HG03439 (cell line): ENCODE data around the gene TAF3.
"Not testable (repeated sequence)": the region's sequence is repeated elsewhere in the genome, so short reads cannot be mapped to it uniquely, and the experiment has no call there.

Experiments
- ATAC-seq: cut with Tn5 transposase; IDR thresholded peaks from one replicate; pipeline ENCODE4 v1.9.1; 2021; ENCODE audit warnings: mild to moderate bottlenecking, moderate library complexity; ENCODE audit not compliant: unreplicated experiment

Gene TAF3

DNA sequence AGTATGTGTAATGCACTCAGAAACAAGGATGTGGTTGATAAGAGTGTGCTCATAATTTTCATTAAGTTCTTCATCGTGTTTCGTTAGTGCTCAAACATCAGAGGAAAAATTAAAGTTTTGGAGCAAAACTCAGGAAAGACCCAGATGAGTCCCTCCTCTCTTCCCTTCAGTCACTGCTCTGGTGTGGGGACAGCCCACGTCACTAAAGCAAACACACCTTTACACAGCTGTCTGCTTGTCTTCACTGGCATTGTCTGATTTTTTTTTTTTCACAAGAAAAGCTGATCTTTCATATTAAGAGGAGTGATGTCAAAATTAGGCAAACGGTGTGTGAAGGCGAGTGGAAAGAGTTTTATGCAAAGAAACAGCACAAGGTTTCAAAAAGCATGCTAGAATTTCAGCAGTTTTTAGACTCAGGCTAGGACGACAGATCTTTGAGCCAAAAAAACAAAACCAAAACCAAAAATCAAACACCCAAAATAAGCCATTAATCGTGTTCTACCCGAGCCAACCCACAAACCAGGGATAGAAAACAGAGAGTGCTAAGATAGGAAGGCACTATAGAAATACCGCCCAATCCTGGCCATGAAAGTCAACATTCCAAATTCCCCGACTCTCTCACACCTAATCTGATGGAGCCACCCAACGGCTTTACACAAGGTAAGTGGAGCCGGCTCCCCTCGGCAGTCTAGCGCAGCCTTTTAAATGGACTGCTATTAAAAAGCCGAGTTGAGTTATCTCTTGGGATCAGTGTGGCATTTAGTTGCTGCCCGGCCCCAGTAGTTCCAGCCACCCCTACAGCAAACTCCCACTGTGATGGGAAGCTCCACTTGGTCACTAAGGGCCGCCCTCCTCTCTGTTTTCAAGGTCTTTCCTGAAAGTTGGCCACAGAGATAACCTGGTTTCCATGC, 208.3 kb downstream of the TAF3 start:
- no peak for ATAC-seq

- ATAC-seq = not testable (repeated sequence)
Measured at GRCh38 chr10:8031211-8031610, 212.9 kb downstream of the TAF3 start.

GRCh38 chr10:8032558-8032957, 214.3 kb downstream of the TAF3 start:
- ATAC-seq = no peak

DNA sequence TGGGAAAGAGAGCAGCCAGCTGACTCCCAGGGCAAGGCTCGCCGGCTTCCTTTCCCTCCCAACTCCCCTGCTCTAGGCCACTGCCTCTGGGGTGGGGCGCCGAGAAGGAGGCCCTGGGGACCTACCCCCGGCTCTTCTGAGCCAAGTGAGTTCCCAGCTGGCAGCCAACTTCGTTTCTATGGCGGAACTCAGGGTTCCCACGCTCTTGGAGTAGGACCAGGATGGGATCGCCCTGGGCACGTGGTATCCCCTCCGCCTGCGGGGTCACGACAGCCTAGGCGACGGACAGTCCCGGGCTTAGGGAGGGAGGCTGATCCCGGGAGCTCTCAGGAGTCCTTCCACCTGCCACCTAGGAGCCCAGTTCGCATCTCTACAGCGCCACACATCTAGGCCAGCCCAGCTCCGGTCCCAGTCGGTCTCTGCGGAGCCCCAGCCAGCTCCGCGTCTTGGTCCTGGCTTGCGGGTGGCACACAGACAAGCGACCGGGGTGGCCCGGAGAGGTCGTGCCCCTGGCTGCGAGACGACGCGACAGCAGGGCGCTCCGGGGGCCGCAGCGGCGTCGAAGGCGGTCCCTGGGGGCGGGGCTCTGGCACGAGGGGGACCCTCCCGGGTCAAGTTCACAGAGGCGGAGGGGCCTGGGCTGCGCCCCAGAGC, 215.6 kb downstream of the TAF3 start:
- ATAC-seq = no peak

- no peak for ATAC-seq
Measured at GRCh38 chr10:8034466-8035005, 216.2 kb downstream of the TAF3 start.

DNA sequence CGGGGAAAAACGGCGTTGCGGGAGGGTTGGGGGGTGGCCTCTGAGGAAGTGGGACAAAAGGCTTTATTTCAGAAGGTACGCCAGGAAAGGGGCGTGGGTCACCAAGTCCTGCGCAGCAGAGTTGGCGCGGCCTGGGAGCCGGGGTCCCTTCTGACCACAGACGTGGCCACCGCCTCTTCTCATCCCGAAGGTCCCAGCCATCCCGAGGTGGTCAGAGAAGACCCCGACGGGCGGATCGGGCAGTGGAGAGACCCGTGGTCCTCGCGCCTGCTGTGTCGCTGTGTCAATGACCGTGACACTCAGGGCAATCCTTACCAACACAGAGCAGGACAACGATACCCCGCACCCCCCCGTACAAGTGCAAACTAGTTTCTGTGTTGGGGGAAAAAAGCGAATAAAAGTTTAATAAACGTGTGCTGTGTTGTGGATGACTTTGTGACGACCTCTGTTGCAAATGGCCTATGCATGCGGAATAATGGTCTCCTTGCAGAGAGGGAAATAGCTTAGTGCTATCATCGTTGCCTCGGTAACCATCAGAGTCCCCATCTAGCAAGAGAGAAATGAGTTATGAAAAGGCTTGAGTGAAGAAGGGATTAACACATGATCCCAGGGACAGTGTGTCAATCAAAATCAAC, 216.8 kb downstream of the TAF3 start:
- no peak for ATAC-seq

DNA sequence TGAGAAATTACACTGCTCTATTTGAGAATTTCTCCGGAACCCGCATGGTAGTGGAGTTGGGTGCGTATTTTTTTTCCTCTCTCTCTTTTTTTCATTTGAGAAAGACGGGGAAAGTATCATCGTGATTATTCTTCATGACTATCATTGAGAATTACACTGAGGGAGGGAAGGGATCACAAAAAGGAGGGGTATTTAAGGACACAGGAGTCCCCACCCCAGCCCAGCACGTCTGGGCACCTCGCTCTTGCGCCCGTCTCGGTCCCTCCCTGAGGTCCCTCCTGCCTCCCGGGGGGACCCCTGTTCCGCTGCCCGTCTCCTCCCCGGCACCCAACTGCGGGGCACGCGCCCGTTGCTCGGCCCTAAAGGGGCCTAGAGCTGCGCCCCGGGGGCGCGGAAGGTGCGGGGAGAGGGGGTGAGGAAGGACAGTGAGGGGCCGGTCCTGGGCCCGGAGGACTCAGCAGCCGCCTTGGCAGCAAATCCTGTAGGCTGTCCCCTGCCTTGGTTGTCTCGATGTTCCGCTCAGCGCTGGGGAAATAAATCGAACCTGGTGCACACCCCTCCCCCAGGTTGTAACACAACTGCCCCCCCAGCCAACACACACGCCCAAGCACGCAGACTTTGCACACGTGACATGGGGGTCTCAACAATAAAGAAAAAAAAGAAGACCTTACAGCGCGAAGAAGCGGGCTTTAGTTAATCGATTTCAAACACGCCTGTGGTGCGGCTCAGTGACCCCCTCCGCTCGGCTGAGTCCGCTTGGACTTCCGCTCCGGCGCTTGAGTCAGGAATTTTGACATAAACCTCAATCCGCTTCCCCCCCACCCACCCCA, 217.6 kb downstream of the TAF3 start:
- ATAC-seq = no peak

- no peak for ATAC-seq
Measured at GRCh38 chr10:8036506-8037198, 218.3 kb downstream of the TAF3 start.

GRCh38 chr10:8037199-8037801, 219.0 kb downstream of the TAF3 start:
- ATAC-seq = no peak

GRCh38 chr10:8037941-8038894, 219.9 kb downstream of the TAF3 start:
- ATAC-seq = no peak

- ATAC-seq = no peak
Measured at GRCh38 chr10:8039321-8039881, 221.1 kb downstream of the TAF3 start.

DNA sequence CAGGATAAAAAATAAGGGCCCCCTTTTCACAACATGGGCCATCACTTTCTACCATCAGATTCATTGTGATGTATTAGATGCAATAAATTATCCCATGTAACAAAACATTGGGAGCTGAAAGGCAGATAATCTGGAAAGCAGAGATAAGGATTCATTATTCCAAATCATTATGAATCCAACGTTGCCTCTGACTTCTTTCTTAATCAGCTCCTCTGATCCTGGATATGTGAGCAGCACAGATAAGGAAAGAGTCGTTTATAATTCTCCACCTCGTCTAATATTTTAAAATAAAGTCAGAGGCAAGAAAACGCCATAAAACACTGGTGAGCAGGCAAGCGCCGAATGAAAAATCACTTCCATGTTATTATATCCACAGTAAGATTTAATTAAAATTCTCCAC, 222.3 kb downstream of the TAF3 start:
- ATAC-seq = no peak

GRCh38 chr10:8041284-8041991, 223.1 kb downstream of the TAF3 start:
- ATAC-seq = no peak

- no peak for ATAC-seq
Measured at GRCh38 chr10:8041992-8042720, 223.9 kb downstream of the TAF3 start.

GRCh38 chr10:8042721-8043568, 224.6 kb downstream of the TAF3 start:
- no peak for ATAC-seq
